HTR-8/SVneo (cell line): ENCODE results near the gene DHX57.

ENCODE experiments used
- DNase-seq: peaks from one replicate; pipeline ENCODE4 v3.0.0; 2011; ENCODE audit warnings: low spot score, mixed read lengths; ENCODE audit not compliant: insufficient read length
- FAIRE-seq: peaks from 2 replicates; lab custom pipeline; 2011; peaks lifted over from hg19 to GRCh38; lab: Jason Lieb, UNC

Gene DHX57, protein sequence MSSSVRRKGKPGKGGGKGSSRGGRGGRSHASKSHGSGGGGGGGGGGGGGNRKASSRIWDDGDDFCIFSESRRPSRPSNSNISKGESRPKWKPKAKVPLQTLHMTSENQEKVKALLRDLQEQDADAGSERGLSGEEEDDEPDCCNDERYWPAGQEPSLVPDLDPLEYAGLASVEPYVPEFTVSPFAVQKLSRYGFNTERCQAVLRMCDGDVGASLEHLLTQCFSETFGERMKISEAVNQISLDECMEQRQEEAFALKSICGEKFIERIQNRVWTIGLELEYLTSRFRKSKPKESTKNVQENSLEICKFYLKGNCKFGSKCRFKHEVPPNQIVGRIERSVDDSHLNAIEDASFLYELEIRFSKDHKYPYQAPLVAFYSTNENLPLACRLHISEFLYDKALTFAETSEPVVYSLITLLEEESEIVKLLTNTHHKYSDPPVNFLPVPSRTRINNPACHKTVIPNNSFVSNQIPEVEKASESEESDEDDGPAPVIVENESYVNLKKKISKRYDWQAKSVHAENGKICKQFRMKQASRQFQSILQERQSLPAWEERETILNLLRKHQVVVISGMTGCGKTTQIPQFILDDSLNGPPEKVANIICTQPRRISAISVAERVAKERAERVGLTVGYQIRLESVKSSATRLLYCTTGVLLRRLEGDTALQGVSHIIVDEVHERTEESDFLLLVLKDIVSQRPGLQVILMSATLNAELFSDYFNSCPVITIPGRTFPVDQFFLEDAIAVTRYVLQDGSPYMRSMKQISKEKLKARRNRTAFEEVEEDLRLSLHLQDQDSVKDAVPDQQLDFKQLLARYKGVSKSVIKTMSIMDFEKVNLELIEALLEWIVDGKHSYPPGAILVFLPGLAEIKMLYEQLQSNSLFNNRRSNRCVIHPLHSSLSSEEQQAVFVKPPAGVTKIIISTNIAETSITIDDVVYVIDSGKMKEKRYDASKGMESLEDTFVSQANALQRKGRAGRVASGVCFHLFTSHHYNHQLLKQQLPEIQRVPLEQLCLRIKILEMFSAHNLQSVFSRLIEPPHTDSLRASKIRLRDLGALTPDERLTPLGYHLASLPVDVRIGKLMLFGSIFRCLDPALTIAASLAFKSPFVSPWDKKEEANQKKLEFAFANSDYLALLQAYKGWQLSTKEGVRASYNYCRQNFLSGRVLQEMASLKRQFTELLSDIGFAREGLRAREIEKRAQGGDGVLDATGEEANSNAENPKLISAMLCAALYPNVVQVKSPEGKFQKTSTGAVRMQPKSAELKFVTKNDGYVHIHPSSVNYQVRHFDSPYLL (N-terminal part only)

DNA sequence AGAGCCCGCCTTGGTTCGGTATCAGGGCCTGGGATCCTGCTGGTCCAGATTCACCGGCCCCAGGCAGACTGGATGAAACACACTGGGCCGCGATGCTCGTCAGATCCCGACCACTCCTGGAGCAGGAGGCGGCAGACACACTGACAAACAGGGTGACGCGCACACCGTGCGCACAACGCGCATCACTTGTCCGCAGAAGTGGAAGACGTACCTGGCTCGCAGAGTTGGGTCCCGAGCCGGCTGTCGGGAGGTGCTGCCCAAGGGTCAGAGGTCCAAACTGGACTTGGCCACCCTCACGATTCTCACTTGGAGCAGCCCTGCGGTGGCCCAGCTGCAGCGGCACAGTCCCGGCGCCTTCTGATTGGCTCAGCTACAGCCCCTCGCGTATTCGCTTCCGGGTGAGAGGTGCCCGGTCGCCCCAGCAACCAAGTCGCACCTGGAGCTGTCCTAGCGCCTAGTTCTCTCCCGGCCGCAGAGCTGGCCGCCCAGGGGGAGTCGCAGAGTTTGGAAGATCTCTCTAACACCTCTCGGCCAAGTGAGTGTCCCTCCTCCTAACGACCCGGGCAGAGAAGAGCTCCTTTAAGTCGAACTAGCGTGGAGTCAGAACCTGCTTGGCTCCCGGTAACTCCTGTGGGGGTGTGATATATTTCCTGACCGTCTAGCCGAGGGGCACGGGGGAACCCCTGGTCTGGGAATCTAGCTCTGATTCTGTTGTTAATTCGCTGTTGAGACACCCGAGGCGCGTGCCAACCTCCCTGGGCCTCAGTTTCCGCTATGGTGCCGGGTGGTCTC is at the start of gene DHX57, which contains the start of gene MORN2:
DHX57 (minus strand) TSS at position 359 of the 792 bp plus-strand sequence. CDS start 7,529 bp downstream, outside the sequence.
MORN2 (plus strand) TSS at position 401 of the 792 bp plus-strand sequence.
- DNase-seq (peak; percentile 98), FAIRE-seq (peak; percentile 92)

GRCh38 chr2:38922902-38923301 is 47.2 kb upstream of the DHX57 start:
- DNase-seq (no peak), FAIRE-seq (no peak)

DNA sequence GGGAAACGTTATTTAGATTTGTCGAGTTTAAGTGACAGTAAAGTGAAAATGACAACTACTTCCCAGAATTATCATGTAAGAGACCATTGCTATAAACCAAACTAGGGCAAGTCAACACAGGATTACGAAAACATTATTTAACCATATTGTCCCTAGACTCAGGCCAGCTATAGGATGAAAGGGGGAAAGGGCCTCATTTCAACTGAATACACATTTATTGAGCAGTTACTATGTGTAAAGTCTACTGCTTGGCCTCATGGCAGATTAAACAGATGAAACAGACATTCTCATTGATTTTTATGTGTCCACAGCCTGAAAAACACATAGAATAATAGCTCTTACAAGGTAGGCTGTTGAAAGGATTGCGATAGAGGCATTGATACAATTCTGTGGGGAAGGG is 46.7 kb upstream of the DHX57 start:
- DNase-seq (no peak), FAIRE-seq (no peak)

- FAIRE-seq (no peak), DNase-seq (no peak)
These were observed 36.9 kb upstream of the DHX57 start for GRCh38 chr2:38912619-38913018.

- FAIRE-seq (no peak), DNase-seq (no peak)
These were observed 35.5 kb upstream of the DHX57 start for GRCh38 chr2:38911191-38911590.

DNA sequence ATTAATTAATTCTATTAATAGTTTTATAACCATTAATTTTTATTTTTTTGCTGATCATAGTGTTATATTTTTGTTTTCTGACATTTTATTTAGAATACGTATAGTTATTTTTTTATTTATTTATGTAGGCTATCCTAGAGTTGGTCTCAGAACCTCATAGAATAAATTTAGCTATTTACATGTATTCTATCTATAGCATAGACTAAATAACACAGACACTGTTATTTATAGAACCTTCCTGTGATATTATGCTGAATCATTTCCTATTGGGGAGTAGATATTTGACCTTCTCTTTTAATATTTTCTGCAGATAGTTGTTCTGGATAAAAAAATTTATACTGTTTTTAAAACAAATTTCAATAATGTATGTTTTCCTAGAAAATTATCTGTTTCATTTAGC is 34.1 kb upstream of the DHX57 start:
- no peak for FAIRE-seq
- no peak for DNase-seq

GRCh38 chr2:38907743-38908562 is 32.2 kb upstream of the DHX57 start:
- DNase-seq: no peak
- no peak for FAIRE-seq

- DNase-seq: no peak
- no peak for FAIRE-seq
These were observed 31.5 kb upstream of the DHX57 start for GRCh38 chr2:38907242-38907641.

GRCh38 chr2:38905251-38905650 is 29.5 kb upstream of the DHX57 start:
- FAIRE-seq (no peak), DNase-seq (no peak)

DNA sequence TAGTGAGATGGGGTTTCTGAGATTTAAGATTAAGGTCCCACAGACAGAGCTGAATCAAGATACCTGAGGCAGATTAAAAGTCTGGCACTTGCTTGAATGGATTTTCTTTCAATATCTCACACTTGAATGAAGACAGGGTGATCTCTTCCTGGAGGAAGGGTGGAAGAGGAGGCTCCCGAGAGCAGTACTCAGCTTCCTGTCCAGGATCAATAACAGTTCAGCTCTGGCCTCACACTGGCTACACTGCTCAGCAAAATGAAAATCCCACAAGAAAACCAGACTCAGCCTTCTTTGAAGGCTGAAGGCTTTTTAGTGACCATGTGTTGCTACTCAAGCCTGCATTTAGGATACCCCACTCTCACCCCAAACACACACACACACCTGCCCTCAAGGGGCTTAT is 25.0 kb upstream of the DHX57 start:
- no peak for DNase-seq
- FAIRE-seq: no peak

DNA sequence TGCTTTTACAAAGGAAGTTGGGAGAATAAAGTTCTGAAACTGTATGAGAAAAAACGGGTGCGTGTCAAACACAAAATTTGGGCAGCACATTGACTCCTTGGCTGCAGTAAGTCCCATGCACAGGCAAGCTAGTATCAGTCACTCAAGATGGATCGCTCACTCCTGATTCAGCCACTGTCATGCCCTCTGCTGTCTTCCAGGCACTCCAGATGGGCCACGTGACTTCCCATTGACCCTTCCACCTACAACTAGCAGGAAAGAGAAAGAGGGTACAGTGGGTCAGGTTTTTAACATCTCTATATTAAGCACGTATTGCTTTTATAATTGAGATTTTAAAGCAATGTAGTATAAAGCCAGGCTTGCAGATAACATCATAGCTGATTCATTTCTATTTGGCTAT is 22.5 kb upstream of the DHX57 start:
- FAIRE-seq (no peak), DNase-seq (no peak)

DNA sequence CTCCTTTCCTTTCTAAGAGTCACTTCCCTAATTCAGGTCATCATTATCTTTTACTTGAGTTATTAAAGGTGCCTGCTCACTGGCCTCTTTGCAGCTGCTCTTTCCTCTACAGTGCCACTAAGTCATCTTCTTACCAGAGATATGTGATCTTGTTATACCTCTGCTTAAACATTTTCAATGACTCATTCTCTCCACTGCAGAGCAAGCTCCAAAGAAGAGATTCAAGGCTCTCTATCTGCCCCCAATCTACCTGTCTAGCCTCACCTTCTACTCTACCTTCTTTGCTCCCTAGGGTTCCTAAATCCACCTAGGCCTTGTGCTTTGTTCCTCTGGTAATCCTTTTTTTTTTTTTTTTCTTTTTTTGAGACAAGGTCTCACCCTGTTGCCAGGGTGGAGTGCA is 17.1 kb upstream of the DHX57 start:
- FAIRE-seq (no peak), DNase-seq (no peak)

DNA sequence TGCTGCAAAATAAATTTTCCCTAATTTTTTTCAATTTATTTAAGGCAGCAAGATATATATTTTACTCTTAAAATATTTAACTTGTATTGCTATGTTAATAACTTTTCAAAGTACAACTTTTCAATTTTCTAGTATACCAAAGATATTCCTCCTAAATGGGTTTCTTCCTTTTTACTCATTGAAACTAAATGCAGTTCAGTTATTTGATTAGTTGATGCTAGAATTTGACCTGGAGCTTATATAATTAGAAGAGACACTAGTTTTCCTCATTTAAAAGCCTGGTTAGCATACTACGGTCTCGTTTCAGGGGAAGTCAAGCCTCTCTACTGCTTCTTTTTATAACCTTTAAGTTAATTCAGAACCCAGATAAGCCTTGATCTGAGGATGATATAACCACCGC is 13.8 kb upstream of the DHX57 start, which contains the start of gene ARHGEF33:
ARHGEF33 (plus strand) TSS at position 301 of the 400 bp plus-strand sequence. CDS start 29,573 bp downstream, outside the sequence.
- DNase-seq (no peak), FAIRE-seq (no peak)

- DNase-seq (no peak), FAIRE-seq (no peak)
These were observed 13.3 kb upstream of the DHX57 start for GRCh38 chr2:38889045-38889444.

GRCh38 chr2:38887902-38888554 is 12.3 kb upstream of the DHX57 start:
- DNase-seq (no peak), FAIRE-seq (no peak)

DNA sequence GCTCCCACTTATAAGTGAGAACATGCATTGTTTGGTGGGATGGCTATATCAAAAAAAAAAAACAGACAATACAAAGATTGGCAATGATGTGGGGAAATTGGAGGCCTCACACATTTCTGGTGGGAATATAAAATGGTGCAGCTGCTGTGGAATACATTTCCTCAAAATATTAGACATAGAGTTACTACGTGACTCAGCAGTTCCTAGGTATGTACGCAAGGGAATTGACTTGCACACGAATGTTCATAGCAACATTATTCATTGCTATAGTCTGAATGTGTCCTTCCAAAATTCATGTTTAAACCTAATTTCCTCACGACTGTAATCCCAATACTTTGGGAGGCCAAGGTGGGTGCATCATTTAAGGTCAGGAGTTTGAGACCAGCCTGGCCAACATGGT is 11.6 kb upstream of the DHX57 start:
- FAIRE-seq: peak; percentile 70

GRCh38 chr2:38886063-38886462 is 10.3 kb upstream of the DHX57 start:
- no peak for FAIRE-seq

More for the DNA sequence above, 11.6 kb upstream of the DHX57 start:
- DNase-seq: no peak

DNA sequence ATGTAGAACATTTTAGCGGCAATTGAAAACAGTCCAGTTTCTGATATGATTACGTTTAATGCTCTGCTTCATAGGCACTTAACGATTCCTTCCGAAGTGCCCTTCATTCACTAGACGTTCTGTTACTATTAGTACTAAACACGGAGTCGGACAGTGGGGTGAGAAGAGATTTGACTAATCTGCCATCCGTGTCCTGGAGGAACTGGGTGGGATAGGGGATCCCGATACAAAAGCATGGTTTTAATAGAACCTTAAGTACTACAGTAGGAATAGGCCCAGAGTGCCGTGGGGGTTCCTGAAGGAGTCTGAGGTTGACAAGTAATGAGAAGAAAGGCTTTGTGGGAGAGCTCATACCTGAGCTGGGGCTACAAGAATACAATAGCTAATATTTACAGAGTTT is 673 bp upstream of the DHX57 start:
- no peak for FAIRE-seq
- DNase-seq: no peak

More at GRCh38 chr2:38886063-38886462, 10.3 kb upstream of the DHX57 start:
- DNase-seq: no peak
